IMR-90 (cell line): ENCODE results near the gene EXD2. TPM values are rescaled to one million over a fixed set of nuclear protein-coding genes. Genes with fewer than 3 reads are reported as not detected.

Experiments used
- ATAC-seq: fragments of 200-7000 bp; cut with Tn5 transposase; 2 replicates; pipeline ENCODE4 v1.9.1; 2020; ENCODE audit warnings: low read depth, mild to moderate bottlenecking, moderate library complexity
- BruUV-seq: library from RNA; stranded (reverse); fragments of 400-500 nt; replicated peaks from 2 replicates; lab custom pipeline; 2021; lab: Mats Ljungman, UMichigan
- CTCF ChIA-PET: fragments of 300-600 bp; formaldehyde crosslinking; extraction: SDS; loops from one replicate; lab custom pipeline; 2021; ENCODE audit warnings: antibody characterized with exemption; lab: Yijun Ruan, JAX
- POLR2A ChIA-PET: fragments of 300-600 bp; sonication (Branson Sonifier 250); formaldehyde crosslinking; loops from one replicate; lab custom pipeline; 2022; ENCODE audit warnings: antibody characterized with exemption; ENCODE audit not compliant: unreplicated experiment; lab: Charles Lee
- DNase-seq: peaks from one replicate; pipeline ENCODE4 v3.0.0; 2013
- H2AFZ ChIP-seq: replicated peaks from 2 replicates; pipeline ENCODE3; 2013; ENCODE audit warnings: low read length, mild to moderate bottlenecking; ENCODE audit not compliant: poor library complexity
- H2AK5ac ChIP-seq: 2 replicates; pipeline ENCODE4 v1.6.1; 2013; ENCODE audit warnings: low read depth, low read length, inconsistent platforms
- H2AK9ac ChIP-seq: replicated peaks from 2 replicates; pipeline ENCODE3; 2013; ENCODE audit warnings: mild to moderate bottlenecking, low read depth, low read length, moderate library complexity; ENCODE audit not compliant: poor library complexity
- H2BK120ac ChIP-seq: 2 replicates; pipeline ENCODE4 v1.6.1; 2013; ENCODE audit warnings: low read depth, low read length, inconsistent platforms
- H2BK15ac ChIP-seq: 3 replicates; pipeline ENCODE4 v1.6.1; 2013; ENCODE audit warnings: low read depth, low read length, inconsistent platforms
- H2BK20ac ChIP-seq: 2 replicates; pipeline ENCODE4 v1.6.1; 2013; ENCODE audit warnings: low read depth, mild to moderate bottlenecking, inconsistent platforms, low read length, moderate library complexity
- H2BK5ac ChIP-seq: 2 replicates; pipeline ENCODE4 v1.6.1; 2013; ENCODE audit warnings: mild to moderate bottlenecking, low read depth, low read length, inconsistent platforms; ENCODE audit not compliant: poor library complexity, severe bottlenecking
- H3K14ac ChIP-seq: replicated peaks from 2 replicates; pipeline ENCODE4 v1.6.1; 2013; ENCODE audit warnings: low read depth, low read length, inconsistent platforms
- H3K18ac ChIP-seq: 2 replicates; pipeline ENCODE4 v1.6.1; 2013; ENCODE audit warnings: low read depth, low read length, control low read depth
- H3K23ac ChIP-seq: 2 replicates; pipeline ENCODE4 v1.6.1; 2013; ENCODE audit warnings: low read depth, low read length, inconsistent platforms
- H3K27ac ChIP-seq: 2 replicates; pipeline ENCODE4 v1.5.1; 2013; ENCODE audit warnings: mild to moderate bottlenecking, control low read depth, low read length; ENCODE audit not compliant: insufficient read depth
- H3K27me3 ChIP-seq: 2 replicates; pipeline ENCODE4 v1.6.1; 2013; ENCODE audit warnings: low read length; ENCODE audit not compliant: control insufficient read depth, insufficient read depth
- H3K36me3 ChIP-seq: 2 replicates; pipeline ENCODE4 v1.6.1; 2013; ENCODE audit warnings: low read length, mixed read lengths; ENCODE audit not compliant: control insufficient read depth, insufficient read depth
- H3K4ac ChIP-seq: 2 replicates; pipeline ENCODE4 v1.6.1; 2013; ENCODE audit warnings: low read depth, low read length, inconsistent platforms
- H3K4me1 ChIP-seq: 2 replicates; pipeline ENCODE4 v1.6.1; 2013; ENCODE audit warnings: low read length, mixed read lengths; ENCODE audit not compliant: control insufficient read depth, insufficient read depth
- H3K4me2 ChIP-seq: 2 replicates; pipeline ENCODE4 v1.6.1; 2013; ENCODE audit warnings: low read depth, mild to moderate bottlenecking, control low read depth, low read length, moderate library complexity
- H3K4me3 ChIP-seq: 2 replicates; pipeline ENCODE4 v1.5.1; 2013; ENCODE audit warnings: low read depth, mild to moderate bottlenecking, control low read depth, low read length, moderate library complexity; ENCODE audit not compliant: insufficient read depth
- H3K56ac ChIP-seq: 2 replicates; pipeline ENCODE4 v1.6.1; 2013; ENCODE audit warnings: low read length, inconsistent platforms; ENCODE audit not compliant: insufficient read depth; ENCODE audit errors: extremely low read depth
- H3K79me1 ChIP-seq, 2 experiments: 2 replicates each; pipeline ENCODE4 v1.6.1; 2013; ENCODE audit warnings: low read length in 2 of 2, inconsistent platforms in 1 of 2, low read depth in 1 of 2
- H3K9ac ChIP-seq: 2 replicates; pipeline ENCODE4 v1.6.1; 2013; ENCODE audit warnings: low read depth, low read length, control low read depth
- H3K9me1 ChIP-seq: 2 replicates; pipeline ENCODE4 v1.6.1; 2013; ENCODE audit warnings: low read length, inconsistent platforms; ENCODE audit not compliant: insufficient read depth
- H3K9me3 ChIP-seq: 2 replicates; pipeline ENCODE4 v1.6.1; 2013; ENCODE audit warnings: low read length; ENCODE audit not compliant: control insufficient read depth, insufficient read depth
- H4K20me1 ChIP-seq: 2 replicates; pipeline ENCODE4 v1.6.1; 2013; ENCODE audit warnings: low read length, inconsistent platforms; ENCODE audit not compliant: insufficient read depth
- H4K5ac ChIP-seq: 2 replicates; pipeline ENCODE4 v1.6.1; 2013; ENCODE audit warnings: mild to moderate bottlenecking, low read depth, low read length, control low read depth
- H4K8ac ChIP-seq, 2 experiments: 2 replicates each; pipeline ENCODE4 v1.6.1; 2013; ENCODE audit warnings: low read depth in 2 of 2, low read length in 2 of 2, control low read depth in 1 of 2, inconsistent platforms in 1 of 2
- H4K91ac ChIP-seq: 2 replicates; pipeline ENCODE4 v1.6.1; 2013; ENCODE audit warnings: low read depth, low read length, inconsistent platforms; ENCODE audit not compliant: insufficient read depth
- BHLHE40 ChIP-seq: fragments of 150-350 bp; IDR thresholded peaks from 2 replicates; pipeline ENCODE4 v1.6.1; 2016; ENCODE audit warnings: mild to moderate bottlenecking, low read depth, low read length
- CEBPB ChIP-seq: IDR thresholded peaks from 2 replicates; pipeline ENCODE4 v1.6.1; 2012; ENCODE audit warnings: low read depth, low read length, improper control_type of control experiment
- CHD1 ChIP-seq: IDR thresholded peaks from 2 replicates; pipeline ENCODE4 v1.6.1; 2012; ENCODE audit warnings: low read depth, low read length, improper control_type of control experiment
- CTCF ChIP-seq: conservative IDR thresholded peaks from 2 replicates; pipeline ENCODE4 v1.5.1; 2012; ENCODE audit warnings: mild to moderate bottlenecking, low read depth, low read length, improper control_type of control experiment
- ELK1 ChIP-seq: fragments of 150-350 bp; IDR thresholded peaks from 2 replicates; pipeline ENCODE4 v1.6.1; 2016; ENCODE audit warnings: low read depth, mild to moderate bottlenecking, low read length, moderate library complexity, borderline replicate concordance
- FOS ChIP-seq: fragments of 150-350 bp; IDR thresholded peaks from 2 replicates; pipeline ENCODE4 v1.6.1; 2016; ENCODE audit warnings: low read depth, low read length
- MAFK ChIP-seq: IDR thresholded peaks from 2 replicates; pipeline ENCODE4 v1.6.1; 2012; ENCODE audit warnings: low read depth, low read length, improper control_type of control experiment
- MAZ ChIP-seq: IDR thresholded peaks from 2 replicates; pipeline ENCODE4 v1.6.1; 2012; ENCODE audit warnings: low read depth, mild to moderate bottlenecking, low read length, improper control_type of control experiment, moderate library complexity, borderline replicate concordance
- MXI1 ChIP-seq: IDR thresholded peaks from 2 replicates; pipeline ENCODE4 v1.6.1; 2012; ENCODE audit warnings: low read depth, mild to moderate bottlenecking, low read length, moderate library complexity, borderline replicate concordance
- NFE2L2 ChIP-seq: fragments of 150-350 bp; IDR thresholded peaks from 2 replicates; pipeline ENCODE4 v1.6.1; 2016; ENCODE audit warnings: low read depth, mild to moderate bottlenecking, low read length
- POLR2A ChIP-seq: IDR thresholded peaks from 2 replicates; pipeline ENCODE4 v1.6.1; 2012; ENCODE audit warnings: mild to moderate bottlenecking, low read depth, low read length
- RAD21 ChIP-seq: IDR thresholded peaks from 2 replicates; pipeline ENCODE4 v1.6.1; 2012; ENCODE audit warnings: low read length, improper control_type of control experiment
- RCOR1 ChIP-seq: IDR thresholded peaks from 2 replicates; pipeline ENCODE4 v1.6.1; 2012; ENCODE audit warnings: mild to moderate bottlenecking, low read length, improper control_type of control experiment; ENCODE audit not compliant: insufficient replicate concordance
- RFX5 ChIP-seq: IDR thresholded peaks from 2 replicates; pipeline ENCODE4 v1.8.0; 2012; ENCODE audit warnings: low read depth, mild to moderate bottlenecking, low read length, moderate library complexity
- SMC3 ChIP-seq: fragments of 150-350 bp; IDR thresholded peaks from 2 replicates; pipeline ENCODE4 v1.6.1; 2016; ENCODE audit warnings: low read depth, mild to moderate bottlenecking, antibody characterized with exemption, low read length, moderate library complexity
- USF2 ChIP-seq: fragments of 150-350 bp; IDR thresholded peaks from 2 replicates; pipeline ENCODE4 v1.6.1; 2017; ENCODE audit warnings: mild to moderate bottlenecking, antibody characterized with exemption, low read length, low read depth
- whole genome bisulfite sequencing, 2 experiments: methylation state at CpG; one replicate each; pipeline versions ENCODE4 v1.1.5 to v1.1.7; 2013; ENCODE audit warnings: missing lambda C conversion rate in 2 of 2; ENCODE audit not compliant: insufficient read length in 1 of 2; ENCODE audit errors: extremely low coverage in 2 of 2; 5-methylcytosine and 5-hydroxymethylcytosine counted together
- dilution Hi-C: fragments of 300-500 bp; cut with HindIII; formaldehyde crosslinking; loops from one replicate; pipeline ENCODE4 v1.14.3; 2018; ENCODE audit warnings: low sequenced_read_pairs; ENCODE audit not compliant: unreplicated experiment
- in situ Hi-C: fragments of 300-500 bp; cut with MboI; formaldehyde crosslinking; loops from 3 replicates; pipeline ENCODE4 v1.14.3; 2019; ENCODE audit warnings: low sequenced_read_pairs, inconsistent platforms, mixed read lengths
- intact Hi-C: fragments of 100-400 bp; cut with micrococcal nuclease; formaldehyde crosslinking; loops from 2 replicates; pipeline ENCODE4 v1.10.0; 2022
- polyA plus RNA-seq, 3 experiments: library from polyadenylated mRNA; depleted of rRNA; stranded (reverse); fragments of >200 nt; gene quantifications; 2 replicates each; pipeline ENCODE4 v1.2.3, GENCODE V29; 2012; ENCODE audit warnings: low replicate concordance in 1 of 3
- total RNA-seq: library from RNA; depleted of rRNA; stranded (reverse); fragments of >200 nt; gene quantifications from 2 replicates; pipeline ENCODE4 v1.2.3, GENCODE V29; 2012

Gene EXD2
- total and polyA plus RNA-seq, 2 of the 4 experiments (the other 2 are of a cell fraction) = 11.0 to 13.3 TPM

GRCh38 chr14:69171569-69171968, 19.7 kb upstream of the EXD2 start:
- Histone ChIP-seq H2BK20ac (no peak overlapping the region), H3K79me1 (no peaks in the 10 kb centered on the region), H3K4me1 (no peaks in the 10 kb centered on the region), H3K27me3 (peaks cover 7% of the 10 kb centered on the region), H2AK5ac (no peak overlapping the region), H2AK9ac (no peak overlapping the region), H2BK15ac (no peak overlapping the region), H4K91ac (no peak overlapping the region), H3K56ac (no peak overlapping the region), H3K9me3 (no peaks in the 10 kb centered on the region; the same call in 1 of the 2 replicates), H3K14ac (no peak overlapping the region), H3K4me2 (no peak overlapping the region), H3K27ac (no peak overlapping the region), H3K36me3 (no peaks in the 10 kb centered on the region), H4K20me1 (no peaks in the 10 kb centered on the region), H2BK5ac (no peak overlapping the region), H3K18ac (no peak overlapping the region), H3K4ac (no peak overlapping the region), H3K4me3 (no peak overlapping the region), H3K9ac (no peak overlapping the region), H3K9me1 (no peaks in the 10 kb centered on the region), H4K8ac (no peak overlapping the region), H4K5ac (no peak overlapping the region), H3K23ac (no peak overlapping the region), H2AFZ (no peak overlapping the region), H2BK120ac (no peak overlapping the region)
- ATAC-seq (no peak), DNase-seq (no peak)
- POLR2A ChIA-PET = no interaction called here
- TF ChIP-seq RCOR1 (no peak), RFX5 (no peak), MXI1 (no peak), BHLHE40 (no peak), CHD1 (no peak), SMC3 (no peak), RAD21 (no peak), ELK1 (no peak), MAFK (no peak), FOS (no peak), MAZ (no peak), USF2 (no peak), CEBPB (no peak), NFE2L2 (no peak), CTCF (no peak), POLR2A (no peak)
- intact Hi-C loops (no loop called here), in situ Hi-C loops (no loop called here), dilution Hi-C loops (no loop called here)
- no TSS peak for BruUV-seq
- WGBS, 2 experiments = no CpG with 5 or more reads among the region's 2 CpGs
- CTCF ChIA-PET = no interaction called here
